ENCODE data around the gene HSPG2.

The HSPG2 gene

GRCh38 chr1:21873174-21873573 lies 63.9 kb downstream of the HSPG2 start:
- TF ChIP-seq MAX (IDR thresholded peaks at IDR 0.05) (no peak), USF1 (IDR thresholded peaks at IDR 0.05) (no peak), CREB1 (IDR thresholded peaks at IDR 0.05; ENCODE audit: low read depth) (no peak), EGR1 (IDR thresholded peaks at IDR 0.05) (no peak), ZBTB7A (IDR thresholded peaks at IDR 0.05; ENCODE audit: low read depth) (no peak), FOXM1 (IDR thresholded peaks at IDR 0.05; ENCODE audit: borderline replicate concordance, low read depth) (no peak), NFIC (IDR thresholded peaks at IDR 0.05) (no peak), TCF12 (IDR thresholded peaks at IDR 0.05; ENCODE audit: low read depth) (no peak), TEAD4 (IDR thresholded peaks at IDR 0.05) (no peak), EP300 (IDR thresholded peaks at IDR 0.05; ENCODE audit: borderline replicate concordance) (no peak), YY1 (IDR thresholded peaks at IDR 0.05; ENCODE audit: low read depth) (no peak), TAF1 (IDR thresholded peaks at IDR 0.05; ENCODE audit: low read depth) (no peak), CEBPB (IDR thresholded peaks at IDR 0.05) (no peak), RAD21 (IDR thresholded peaks at IDR 0.05; ENCODE audit: low read depth) (no peak)
- TF ChIP-seq, protein P1, sequence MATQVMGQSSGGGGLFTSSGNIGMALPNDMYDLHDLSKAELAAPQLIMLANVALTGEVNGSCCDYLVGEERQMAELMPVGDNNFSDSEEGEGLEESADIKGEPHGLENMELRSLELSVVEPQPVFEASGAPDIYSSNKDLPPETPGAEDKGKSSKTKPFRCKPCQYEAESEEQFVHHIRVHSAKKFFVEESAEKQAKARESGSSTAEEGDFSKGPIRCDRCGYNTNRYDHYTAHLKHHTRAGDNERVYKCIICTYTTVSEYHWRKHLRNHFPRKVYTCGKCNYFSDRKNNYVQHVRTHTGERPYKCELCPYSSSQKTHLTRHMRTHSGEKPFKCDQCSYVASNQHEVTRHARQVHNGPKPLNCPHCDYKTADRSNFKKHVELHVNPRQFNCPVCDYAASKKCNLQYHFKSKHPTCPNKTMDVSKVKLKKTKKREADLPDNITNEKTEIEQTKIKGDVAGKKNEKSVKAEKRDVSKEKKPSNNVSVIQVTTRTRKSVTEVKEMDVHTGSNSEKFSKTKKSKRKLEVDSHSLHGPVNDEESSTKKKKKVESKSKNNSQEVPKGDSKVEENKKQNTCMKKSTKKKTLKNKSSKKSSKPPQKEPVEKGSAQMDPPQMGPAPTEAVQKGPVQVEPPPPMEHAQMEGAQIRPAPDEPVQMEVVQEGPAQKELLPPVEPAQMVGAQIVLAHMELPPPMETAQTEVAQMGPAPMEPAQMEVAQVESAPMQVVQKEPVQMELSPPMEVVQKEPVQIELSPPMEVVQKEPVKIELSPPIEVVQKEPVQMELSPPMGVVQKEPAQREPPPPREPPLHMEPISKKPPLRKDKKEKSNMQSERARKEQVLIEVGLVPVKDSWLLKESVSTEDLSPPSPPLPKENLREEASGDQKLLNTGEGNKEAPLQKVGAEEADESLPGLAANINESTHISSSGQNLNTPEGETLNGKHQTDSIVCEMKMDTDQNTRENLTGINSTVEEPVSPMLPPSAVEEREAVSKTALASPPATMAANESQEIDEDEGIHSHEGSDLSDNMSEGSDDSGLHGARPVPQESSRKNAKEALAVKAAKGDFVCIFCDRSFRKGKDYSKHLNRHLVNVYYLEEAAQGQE (IDR thresholded peaks at IDR 0.05; ENCODE audit: low read depth) = no peak

DNA sequence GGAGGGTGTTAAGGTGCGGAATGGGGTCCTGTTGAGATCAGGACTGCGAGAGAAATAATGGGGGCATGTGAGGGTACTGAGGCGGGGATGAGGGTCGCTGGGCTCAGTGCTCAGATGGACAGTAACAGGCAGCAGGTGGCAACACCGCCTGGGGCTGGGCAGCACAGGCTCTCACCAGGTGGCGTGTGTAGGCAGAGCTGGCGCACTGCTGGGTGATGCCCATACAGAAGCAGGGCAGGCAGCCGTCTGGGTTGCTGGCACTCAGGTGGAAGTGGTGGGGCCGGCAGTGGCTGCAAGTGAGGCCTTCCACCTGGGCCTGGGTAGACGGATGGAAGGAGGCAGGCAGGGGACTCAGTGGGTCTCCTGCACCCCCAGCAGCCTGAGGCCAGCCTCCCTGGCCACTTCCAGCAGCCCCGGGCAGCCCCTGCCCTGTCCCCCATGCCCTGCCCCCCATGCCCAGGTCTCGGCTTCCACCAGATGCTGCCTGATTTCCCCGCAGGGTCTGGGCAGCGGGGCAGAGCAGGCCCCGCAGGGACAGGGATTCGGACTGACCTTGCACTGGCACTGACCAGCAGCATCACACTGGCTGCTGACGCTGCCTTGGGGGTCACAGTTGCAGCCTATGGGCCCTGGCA lies 64.5 kb downstream of the HSPG2 start:
- TF ChIP-seq TAF1 (IDR thresholded peaks at IDR 0.05; ENCODE audit: low read depth) = no peak
- TF ChIP-seq EP300 (IDR thresholded peaks at IDR 0.05; ENCODE audit: borderline replicate concordance) = no peak
- TF ChIP-seq, protein P1 (IDR thresholded peaks at IDR 0.05; ENCODE audit: low read depth) = no peak
- no peak for TF ChIP-seq YY1 (IDR thresholded peaks at IDR 0.05; ENCODE audit: low read depth)
- TF ChIP-seq NFIC (IDR thresholded peaks at IDR 0.05) = no peak
- no peak for TF ChIP-seq FOXM1 (IDR thresholded peaks at IDR 0.05; ENCODE audit: borderline replicate concordance, low read depth)
- no peak for TF ChIP-seq CREB1 (IDR thresholded peaks at IDR 0.05; ENCODE audit: low read depth)
- TF ChIP-seq EGR1 (IDR thresholded peaks at IDR 0.05) = no peak

- TF ChIP-seq EGR1 (IDR thresholded peaks at IDR 0.05) = no peak
- TF ChIP-seq NFIC (IDR thresholded peaks at IDR 0.05) = no peak
- TF ChIP-seq MAX (IDR thresholded peaks at IDR 0.05) = no peak
- TF ChIP-seq TAF1 (IDR thresholded peaks at IDR 0.05; ENCODE audit: low read depth) = no peak
- TF ChIP-seq TEAD4 (IDR thresholded peaks at IDR 0.05) = no peak
- no peak for TF ChIP-seq TCF12 (IDR thresholded peaks at IDR 0.05; ENCODE audit: low read depth)
- TF ChIP-seq CEBPB (IDR thresholded peaks at IDR 0.05) = no peak
These were observed 65.2 kb downstream of the HSPG2 start for GRCh38 chr1:21871943-21872342.

DNA sequence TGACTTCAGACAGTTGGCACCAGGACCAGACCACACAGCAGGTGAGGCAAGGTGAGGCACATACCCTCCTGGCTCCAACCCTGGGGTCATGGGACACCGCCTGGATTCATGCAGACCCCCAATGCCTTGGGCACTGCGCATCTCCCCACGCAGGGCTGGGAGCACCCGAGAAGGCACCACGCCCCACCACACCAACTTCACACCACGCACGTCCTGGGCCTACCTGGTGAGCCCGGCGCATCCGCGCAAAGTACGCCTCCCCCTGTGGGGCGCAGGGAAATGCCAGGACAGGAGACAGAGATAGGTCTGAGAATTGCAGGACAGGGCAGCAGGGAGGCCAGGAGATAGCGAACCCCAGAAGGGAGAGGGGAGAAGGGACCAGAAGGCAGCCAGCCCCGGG lies 66.5 kb downstream of the HSPG2 start:
- TF ChIP-seq ZBTB7A (IDR thresholded peaks at IDR 0.05; ENCODE audit: low read depth) (no peak), YY1 (IDR thresholded peaks at IDR 0.05; ENCODE audit: low read depth) (no peak), EGR1 (IDR thresholded peaks at IDR 0.05) (no peak), FOXM1 (IDR thresholded peaks at IDR 0.05; ENCODE audit: borderline replicate concordance, low read depth) (no peak), CEBPB (IDR thresholded peaks at IDR 0.05) (no peak), NFIC (IDR thresholded peaks at IDR 0.05) (no peak), TCF12 (IDR thresholded peaks at IDR 0.05; ENCODE audit: low read depth) (no peak), TAF1 (IDR thresholded peaks at IDR 0.05; ENCODE audit: low read depth) (no peak), RAD21 (IDR thresholded peaks at IDR 0.05; ENCODE audit: low read depth) (no peak), EP300 (IDR thresholded peaks at IDR 0.05; ENCODE audit: borderline replicate concordance) (no peak), TEAD4 (IDR thresholded peaks at IDR 0.05) (no peak), CREB1 (IDR thresholded peaks at IDR 0.05; ENCODE audit: low read depth) (no peak), USF1 (IDR thresholded peaks at IDR 0.05) (no peak), MAX (IDR thresholded peaks at IDR 0.05) (no peak)
- TF ChIP-seq, protein P1 (IDR thresholded peaks at IDR 0.05; ENCODE audit: low read depth) = no peak
